NK-92 treated with Interleukin-12 subunit alpha and Interleukin-12 subunit beta, amount 100 ng/mL, for 24 hours (cell line): ENCODE measurements around the gene PDLIM7.
A peak's percentile ranks its signal among the peaks of the same experiment; 100 is the strongest.

ENCODE experiments used
- DNase-seq: peaks from one replicate; lab custom pipeline; 2025; lab: John Stamatoyannopoulos, UW

The PDLIM7 gene

GRCh38 chr5:177474846-177475562, 22.4 kb downstream of the PDLIM7 start:
- no peak for DNase-seq

GRCh38 chr5:177474002-177474476, 23.4 kb downstream of the PDLIM7 start:
- DNase-seq: no peak

GRCh38 chr5:177473443-177474001, 23.9 kb downstream of the PDLIM7 start, which contains the start of gene DBN1:
TSS of gene DBN1 (minus strand) at chr5:177473634. CDS start at chr5:177473521, 113 bp downstream.
- DNase-seq: no peak

- DNase-seq: no peak
These were observed 24.7 kb downstream of the PDLIM7 start for GRCh38 chr5:177472460-177473442.

DNA sequence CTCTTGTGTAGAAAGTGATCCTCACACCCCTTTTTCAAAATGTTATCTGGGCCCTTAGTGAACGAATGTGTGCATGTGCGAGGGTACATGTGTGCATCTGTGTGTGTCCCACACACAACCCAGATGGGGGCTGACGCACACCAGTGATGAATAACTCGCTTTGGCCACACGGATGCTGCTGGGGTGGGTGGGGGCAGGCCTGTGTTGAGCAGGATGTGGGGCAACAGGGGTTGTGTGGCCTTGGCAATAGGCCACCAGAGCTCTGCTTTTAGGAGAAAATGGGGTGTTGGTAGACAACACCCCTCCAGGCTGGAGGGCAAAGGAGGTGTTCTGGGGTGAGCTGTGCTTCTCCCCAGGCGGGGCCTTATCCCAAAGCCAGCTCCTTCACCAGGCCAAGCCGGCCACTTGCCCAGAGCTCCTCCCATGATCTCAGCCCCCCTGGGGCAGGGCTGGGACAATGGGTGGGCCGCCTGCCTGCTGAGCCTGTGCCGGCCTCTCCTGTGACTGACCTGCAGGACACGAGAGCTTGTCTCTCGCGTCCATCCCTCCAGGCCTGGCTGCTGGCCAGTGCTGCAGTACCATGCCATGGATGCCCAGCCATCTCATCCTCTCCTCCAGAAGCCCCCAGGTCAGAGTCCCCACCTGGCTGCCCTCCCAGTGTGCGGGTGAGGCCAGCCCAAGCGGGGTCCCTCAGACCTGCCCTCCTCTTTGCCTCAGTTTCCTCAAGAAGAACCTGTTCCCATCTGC, 25.6 kb downstream of the PDLIM7 start:
- no peak for DNase-seq

DNA sequence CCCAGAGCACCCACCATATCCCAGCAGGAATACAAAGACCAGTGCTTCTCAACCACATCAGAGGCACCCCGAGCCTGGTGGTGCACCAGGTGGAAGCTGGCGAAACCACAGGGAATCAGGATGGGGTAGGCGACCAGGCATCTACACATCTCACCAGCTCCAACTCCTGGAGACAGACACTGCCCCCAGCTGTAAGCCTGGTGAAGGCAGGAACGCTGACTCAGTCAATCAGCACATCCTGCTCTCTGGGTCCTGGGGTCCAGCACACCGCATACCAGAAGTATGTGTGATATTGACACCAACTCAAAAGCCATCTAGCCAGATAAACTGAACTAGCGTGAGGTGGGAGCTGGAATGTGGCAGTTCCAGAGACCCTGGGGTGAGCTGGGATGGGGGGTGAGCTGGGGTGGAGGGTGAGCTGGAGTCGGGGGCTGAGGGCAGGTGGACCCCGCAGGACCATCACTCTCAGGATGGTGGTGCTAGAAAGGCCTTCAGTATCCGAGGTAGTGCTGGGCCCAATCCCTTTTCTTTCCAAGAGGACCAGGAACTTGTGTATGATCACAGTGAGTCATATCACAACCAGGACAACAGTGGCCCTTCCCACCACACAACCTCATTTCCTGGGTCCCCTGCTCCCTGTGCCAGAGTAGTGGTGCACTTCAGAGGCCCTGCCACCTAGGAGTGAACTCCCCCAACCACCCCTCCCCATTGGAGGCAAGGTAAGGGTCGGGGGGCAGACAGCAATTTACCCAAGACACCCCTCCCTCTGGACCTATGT, 26.5 kb downstream of the PDLIM7 start:
- no peak for DNase-seq

DNA sequence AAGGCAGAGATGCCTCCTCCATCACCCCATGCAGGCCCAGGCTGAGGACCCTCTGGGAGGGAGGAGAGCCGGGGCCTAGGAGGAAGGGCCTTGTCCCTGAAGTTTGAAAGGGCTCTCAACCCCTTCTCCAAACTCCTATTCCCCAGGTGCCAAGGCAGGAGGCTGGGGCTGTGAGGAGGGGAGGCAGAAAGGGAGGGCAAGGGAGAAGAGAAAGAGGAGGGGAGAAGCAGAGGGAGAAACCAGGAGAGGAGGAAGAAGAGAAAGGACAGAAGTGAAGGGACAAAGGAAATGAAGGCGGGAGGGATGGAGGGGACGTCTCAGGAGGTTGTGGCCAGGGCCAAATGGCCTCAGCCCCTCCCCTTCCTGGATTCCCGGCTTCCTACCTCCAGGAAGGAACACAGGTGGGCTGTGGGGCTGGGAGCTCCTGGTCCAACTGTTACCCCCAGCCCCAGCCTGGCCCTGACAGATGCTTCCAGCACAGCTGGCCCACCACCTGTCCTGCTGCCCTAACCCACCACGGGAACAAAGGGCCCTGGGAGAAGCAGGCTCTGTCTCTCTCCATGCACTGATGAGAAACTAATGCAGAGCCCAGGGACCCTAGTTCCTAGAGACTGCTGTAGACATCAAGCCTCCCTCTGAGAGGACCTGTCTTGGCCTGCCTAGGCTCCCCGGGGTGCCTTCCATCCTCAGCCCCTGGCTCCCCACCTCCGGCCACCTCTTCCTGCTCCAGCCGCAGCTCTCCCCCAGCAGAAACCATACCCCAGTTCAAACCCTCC, 27.5 kb downstream of the PDLIM7 start:
- DNase-seq: no peak

GRCh38 chr5:177468685-177469628, 28.4 kb downstream of the PDLIM7 start:
- DNase-seq: no peak

DNA sequence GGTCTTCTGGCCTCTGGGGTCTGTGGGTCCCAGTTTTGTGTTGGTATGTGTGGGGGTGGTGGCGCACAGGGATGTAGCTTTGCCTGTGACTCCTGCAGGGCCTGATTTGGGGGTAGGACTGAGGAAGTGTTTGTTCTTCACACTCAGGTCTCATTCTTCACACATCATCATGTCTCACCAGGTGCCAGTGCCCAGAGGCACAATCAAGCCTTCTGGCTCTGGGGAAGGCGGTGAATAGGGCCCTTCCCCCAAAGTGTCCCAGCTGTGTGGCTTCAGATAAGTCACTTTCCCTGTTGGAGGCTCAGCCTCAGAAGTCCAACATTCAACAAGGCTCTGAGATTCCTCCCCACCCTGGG, 29.1 kb downstream of the PDLIM7 start:
- peak; percentile 31 for DNase-seq

DNA sequence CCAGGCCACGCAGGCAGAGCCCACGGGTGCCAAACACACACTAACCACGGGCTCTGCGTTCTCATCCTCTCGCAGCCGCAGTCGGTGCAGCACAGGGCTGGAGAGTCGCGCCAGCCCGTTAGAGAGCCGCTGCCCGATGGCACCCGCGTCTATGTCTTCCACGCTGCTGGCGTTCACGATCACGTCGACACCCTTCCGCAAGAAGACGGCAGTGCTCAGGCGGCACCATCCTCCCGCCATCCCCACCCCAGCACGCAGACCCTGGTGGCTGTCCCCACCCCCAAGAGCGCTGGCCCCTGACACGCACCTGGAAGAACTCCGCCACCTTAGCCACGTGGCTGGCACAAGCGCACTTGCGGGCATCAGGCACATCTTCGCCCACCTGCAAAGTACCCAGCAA, 30.0 kb downstream of the PDLIM7 start:
- DNase-seq: no peak

DNA sequence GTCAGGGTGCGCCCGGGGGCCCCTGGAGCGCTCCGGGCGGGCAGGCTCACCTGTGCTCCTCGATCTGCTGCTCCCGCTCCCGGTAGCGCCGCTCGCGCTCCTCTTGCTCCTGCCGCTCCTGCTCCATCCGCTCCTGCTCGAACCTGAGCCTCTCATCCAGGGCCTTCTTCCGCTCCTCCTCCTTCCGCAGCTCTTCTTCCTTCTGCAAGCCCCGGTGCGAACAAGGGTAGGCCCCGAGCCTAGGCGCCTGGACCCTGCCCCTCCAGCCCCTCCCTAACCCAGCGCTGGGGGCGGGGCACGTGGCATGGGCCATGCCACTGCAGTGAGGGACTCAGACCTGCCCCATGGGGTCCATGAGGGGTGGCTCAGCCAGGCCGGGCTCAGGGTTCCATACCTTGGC, 30.5 kb downstream of the PDLIM7 start:
- DNase-seq: no peak

- DNase-seq: no peak
These were observed 32.4 kb downstream of the PDLIM7 start for GRCh38 chr5:177465044-177465443.

DNA sequence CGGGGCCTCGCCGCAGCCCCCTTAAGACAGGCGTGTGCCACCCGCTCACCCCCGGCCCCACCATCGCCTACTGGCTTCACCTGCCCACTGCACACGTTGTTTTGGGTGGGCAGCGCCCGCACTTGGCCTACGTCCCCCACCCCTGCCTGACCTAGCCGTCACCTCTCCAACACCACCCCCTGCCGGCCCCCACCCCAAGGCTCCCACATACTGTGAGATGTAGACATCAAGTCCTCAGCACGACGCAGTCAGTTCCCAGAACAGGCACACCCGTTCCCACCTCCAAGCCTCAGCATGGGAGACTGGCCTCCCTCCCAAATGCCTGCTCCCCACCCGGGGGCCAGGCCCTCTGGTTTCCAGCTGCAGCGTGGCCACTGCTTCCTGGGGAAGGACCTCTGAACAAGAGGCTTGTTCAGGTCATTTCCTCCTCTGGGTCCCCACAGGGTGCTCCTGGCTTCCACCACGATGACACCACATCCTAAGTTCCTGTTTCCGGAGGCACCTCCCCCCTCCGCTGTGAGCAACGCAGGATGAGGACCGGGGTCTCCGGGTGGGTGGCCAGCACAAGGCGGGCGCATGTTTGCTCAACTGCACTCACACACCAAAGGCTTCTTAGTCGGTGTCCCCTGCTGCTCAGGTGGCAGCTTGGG, 35.3 kb downstream of the PDLIM7 start:
- no peak for DNase-seq

DNA sequence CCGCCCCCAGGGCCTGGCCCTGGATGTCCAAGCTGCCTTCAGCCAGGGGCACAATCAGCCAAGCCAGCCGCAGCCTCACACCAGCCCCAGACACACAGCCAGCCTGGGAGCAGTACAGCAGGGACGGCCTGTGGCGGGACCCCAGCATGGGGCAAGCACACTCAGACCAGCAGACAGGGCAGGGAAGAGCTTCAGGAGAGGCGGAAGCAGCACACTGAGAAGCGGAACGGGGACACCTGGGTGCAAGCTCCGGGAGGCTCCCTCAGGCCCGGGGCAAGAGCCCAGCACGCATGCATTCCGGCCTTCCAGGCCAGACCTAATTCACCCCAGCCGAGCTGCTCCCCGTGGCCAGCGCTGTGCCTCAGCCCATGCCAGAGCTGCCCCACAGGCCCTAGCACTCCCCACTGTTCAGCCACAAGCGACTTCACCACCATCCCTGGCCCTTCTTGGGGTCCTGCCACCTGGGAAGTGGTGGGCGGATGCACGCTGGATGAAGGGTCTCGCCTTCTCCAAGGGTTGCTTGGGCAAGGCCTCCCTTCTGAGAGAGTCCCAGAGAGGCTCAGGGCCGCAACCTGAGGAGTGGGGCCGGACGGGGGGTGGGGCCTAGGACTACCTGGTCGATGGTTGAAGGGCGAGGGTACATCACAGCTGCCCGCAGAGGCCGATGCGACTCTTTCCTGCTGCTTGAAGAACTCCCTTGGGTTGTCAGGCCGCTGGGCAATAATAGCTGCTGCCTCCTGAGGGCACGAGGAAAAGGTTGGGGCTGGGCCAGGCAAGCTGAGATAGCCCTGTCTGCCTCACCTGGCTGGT, 37.4 kb downstream of the PDLIM7 start:
- no peak for DNase-seq

DNA sequence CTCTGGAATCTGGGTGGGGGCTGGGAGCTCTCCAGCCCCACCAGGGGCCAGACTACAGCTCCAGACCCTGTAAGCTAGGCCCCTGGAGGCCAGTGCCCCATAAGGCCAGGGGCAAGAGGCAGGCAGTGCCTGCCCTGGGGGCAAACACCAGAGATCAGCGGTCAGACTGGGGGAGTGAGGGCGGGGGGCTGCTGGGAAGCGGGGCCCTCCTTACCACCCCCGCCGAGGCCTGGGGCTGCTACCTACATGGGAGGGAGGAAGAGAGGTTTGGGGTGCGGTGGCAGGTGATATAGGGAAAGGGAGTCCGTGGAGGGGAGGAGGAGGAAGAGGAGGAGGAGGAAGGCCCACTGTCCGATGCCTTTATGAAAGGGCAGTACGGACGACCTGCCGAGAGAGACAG, 38.0 kb downstream of the PDLIM7 start:
- no peak for DNase-seq

DNA sequence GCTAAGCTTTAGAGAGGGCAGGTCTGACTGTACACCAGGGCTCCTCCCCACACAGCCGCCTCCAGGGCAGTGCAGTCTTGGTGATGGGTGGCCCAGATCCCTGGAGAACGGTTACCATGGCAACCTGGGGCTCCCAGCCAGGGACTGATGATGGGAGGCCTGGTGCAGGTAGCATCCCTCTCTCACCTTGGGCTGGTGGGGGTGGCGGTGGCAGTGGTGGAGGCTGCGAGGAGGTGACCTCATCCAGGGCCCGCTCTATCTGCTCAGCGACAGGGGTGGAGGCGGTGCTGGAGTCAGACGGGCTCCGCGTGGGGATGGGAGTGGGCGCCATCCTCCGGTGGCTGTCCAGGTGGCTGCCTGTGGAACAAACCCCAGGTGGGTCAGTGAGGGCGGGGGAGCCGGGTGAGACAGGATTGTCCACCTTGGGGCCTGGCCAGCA, 38.5 kb downstream of the PDLIM7 start:
- no peak for DNase-seq

GRCh38 chr5:177457852-177458681, 39.3 kb downstream of the PDLIM7 start:
- no peak for DNase-seq
